NCI-H1092 (cell line): ENCODE results near the gene SELENOO.

Source experiments
- DNase-seq: peaks from one replicate; lab custom pipeline; 2025; lab: John Stamatoyannopoulos, UW

SELENOO gene

DNA sequence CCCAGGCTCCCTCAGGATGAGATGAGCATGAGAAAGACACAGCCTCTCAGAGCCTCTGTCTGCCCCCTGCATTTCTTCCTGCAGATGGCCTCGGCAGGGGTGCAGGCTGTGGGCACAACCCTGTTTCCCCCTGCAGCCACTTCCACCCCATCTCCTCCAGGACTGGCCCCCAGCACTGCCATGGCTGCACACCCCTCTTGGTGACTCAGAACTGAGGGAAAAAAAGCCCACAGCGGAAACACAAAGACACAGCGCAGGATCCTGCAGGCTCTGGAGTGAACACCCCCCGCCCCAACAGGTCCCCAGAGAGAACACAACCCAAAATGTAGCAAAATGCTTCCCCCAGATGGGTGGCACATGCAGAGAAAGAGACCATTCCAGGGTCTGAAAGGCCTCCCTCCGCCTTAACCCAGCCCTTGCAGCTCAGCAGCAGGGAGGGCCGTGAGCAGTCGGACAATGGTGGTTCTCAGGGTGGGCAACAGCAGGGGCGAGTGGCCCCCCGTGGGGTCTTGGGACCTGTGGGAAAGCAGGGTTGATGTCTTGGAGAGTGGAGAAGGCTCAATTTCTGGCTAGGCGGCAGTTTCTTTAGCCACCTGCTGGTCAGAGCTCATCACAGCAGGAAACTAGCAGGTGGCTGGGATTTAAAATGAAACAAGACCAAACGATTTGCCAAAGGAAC is 36.1 kb downstream of the SELENOO start:
- no peak for DNase-seq

DNA sequence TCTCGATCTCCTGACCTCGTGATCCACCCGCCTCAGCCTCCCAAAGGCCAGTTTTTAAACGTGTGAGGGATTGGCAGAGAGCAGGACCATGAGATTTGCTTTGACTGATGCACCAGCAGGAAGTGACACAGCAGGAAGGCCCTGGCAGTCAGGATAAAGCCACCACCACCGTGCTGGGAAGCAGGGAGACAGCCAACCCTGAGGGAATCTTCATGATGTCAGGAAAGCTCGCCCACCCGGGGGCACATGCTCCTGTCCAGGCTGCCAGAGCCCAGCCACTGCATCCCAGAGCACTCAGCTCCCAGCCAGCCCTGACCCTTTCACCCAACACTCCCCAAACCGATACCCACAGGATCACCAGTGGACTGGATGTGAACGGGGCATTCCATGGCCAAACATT is 37.9 kb downstream of the SELENOO start:
- DNase-seq, result no peak

DNA sequence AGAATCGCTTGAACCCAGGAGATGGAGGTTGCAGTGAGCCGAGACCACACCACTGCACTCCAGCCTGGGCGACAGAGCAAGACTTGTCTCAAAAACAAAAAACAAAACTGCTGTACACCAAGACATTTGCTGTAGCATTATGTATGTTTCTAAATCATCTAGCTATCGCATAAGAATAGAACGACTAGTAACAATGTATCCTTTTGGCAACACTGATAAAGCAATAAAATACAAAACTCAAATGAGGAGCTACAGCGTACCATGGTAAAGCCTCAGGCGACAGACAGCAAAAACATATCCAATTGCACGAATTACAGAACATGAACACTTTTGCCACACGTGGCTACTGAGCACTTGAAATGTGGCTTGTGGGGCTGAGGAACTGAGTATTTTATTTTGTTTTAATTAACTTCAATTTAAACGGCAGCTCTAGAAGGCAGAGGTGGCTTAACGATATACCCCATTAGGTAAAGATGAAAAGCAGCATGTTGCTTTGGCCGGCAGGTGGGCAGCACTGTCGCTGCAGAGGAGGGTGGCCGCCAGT is 41.7 kb downstream of the SELENOO start:
- DNase-seq, result no peak

DNA sequence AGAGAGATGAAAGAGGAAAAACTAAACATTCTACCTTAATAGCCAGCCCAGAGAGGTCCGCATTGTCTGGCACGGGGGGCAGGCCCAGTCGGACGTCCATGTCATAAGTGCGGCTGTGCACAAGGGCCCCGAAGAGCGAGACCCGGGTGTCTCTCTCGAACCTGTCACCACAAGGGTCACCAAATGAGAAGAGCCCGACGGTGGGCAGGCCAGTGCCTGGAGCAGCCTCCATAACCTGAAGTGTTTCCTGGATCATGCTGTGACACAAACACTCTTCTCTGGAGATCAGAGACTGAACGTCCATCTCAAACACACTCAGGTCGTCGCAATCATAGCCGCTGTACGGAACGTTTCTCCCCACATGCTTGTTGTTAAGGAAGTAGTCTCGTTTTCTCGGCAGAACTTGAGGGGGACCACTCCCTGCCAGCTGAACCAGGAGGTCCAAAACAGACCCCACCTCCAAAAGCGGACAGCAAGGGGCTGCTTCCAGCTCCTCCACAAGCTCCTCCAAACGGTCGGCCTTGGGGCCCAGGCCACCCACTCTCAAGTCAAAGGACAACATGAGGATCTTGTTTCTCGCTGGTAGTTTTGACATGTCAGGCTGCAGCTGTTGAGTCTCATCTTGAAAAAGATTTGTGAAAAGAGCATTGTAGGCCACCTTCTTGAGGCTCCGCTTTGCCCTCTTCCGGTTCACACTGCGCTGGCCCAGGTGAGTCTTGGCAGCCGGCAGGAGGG is 43.0 kb downstream of the SELENOO start:
- DNase-seq, result no peak

DNA sequence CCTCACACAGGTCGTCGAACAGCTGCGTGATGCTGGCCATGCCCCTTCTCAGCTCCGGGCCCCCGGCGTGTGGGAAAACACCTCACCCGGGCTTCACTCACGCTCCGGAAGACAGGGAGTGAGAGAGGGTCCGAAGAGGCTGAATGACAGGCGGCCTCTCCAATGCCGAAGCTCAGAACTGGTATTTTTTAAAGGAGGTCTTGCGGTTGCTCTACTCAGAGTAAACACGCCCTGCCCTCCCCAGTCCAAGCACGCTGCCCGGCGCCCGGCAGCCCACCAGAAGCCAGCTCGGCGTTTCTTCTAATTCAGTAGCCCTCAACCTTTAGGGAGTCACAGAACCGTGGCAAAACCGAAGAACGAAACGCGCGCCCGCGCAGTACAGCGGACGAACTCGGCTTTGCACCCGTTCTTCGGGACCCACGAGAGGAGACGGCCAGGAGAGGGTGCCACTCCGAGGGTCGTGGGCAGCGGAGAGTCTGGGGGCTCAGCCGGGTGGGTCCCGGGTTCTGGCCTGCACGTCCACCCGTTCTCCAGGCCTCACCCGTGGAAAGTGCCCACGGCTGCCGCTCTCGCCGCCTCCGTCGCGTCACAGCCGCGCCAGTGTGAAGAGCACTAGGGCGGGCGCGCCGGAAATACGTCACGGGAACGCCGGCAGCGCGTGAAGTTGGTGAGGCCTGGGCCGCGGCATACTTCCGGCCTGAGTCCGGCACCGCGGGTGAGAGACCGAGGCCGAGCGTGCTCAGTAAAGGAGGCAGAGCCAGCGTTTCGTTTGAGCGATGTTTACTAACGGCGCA is 43.8 kb downstream of the SELENOO start, which contains the start of gene TUBGCP6:
TUBGCP6 (minus strand) TSS at position 604 of the 794 bp plus-strand sequence; CDS start at position 40, 564 bp downstream.
- DNase-seq, result peak; percentile 62

DNA sequence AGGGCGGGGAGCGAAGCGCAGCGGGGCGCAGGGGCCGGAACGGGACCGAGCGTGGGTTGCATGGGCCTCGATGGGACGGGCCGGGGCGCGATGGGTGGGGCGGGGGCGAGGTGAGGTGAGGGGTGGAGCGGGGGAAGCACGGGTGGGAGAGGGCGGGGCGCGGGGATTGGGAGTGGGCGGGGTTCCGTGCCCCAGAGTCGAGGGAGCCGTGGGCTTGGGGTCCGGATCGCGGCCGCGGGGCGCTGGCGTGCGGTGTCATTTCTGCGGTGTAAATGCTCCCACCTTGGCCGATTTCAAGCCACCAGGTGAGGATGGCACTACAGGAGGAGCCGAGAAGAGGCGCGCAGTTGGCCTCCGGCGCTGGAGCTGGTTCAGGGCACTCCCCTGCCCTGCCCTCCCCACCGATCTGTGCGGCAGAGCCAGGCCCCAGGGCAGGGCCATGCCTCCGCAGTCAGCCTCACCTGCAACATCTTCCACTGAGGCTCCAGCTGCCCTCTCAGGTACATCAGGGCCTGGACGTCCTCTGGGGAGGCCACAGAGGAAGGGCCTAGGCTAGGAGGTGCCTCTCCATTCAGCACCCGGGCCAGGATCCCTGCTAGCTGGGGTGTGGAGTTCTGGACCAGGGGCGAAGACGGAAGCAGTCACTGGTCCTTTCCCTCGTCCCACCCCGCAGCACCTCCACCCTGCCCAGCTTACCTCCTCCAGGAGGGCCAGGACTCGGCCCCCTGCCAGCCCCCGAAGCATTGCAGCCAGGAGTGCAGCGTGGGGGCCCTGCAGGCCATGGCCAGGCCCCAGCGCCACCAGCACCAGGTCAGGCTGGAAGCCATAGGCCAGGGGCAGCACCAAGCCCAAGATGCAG is 44.6 kb downstream of the SELENOO start:
- no peak for DNase-seq

DNA sequence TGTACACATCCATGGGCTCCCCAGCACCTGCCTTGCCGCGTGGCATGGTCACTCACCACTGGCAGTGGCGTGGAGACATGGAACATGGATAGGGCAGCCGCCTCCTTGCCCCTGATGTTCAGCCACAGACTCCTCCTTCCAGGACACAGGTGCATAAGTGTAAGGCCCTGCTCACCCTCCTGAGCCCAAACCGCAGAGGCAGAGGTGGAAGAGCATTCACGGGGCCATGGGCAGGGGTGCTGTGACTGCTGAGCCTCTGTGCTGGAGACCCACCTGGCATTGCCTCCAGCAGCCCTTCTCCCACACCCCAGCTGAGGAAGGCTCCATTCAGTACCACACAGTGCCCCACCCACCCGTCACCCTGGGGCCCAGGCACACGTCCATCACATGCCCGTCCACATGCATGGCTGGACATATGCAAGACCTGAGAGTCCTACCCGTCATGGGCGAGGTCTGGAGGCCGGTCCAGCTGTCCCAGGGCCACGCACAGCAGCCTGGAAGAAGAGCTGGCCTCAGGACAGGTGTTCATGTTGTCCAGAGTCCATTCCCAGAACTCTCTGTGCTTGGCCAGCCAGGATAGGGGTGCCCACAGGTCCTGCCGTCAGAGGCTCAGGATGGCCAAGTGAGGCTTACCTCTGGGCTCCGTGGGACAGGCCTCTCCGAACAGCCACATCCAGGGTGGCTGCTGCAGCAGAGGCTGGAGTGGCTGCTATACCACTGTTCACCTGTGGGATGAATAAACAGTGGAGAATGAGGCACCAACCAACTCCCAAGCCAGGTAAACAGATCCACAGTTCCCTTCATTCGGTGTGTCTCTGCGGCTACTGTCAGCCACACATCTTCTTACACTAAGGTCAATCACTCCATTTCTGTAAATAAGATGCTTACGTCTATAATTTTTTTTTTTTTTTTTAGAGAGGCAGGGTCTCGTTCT is 45.7 kb downstream of the SELENOO start:
- no peak for DNase-seq

DNA sequence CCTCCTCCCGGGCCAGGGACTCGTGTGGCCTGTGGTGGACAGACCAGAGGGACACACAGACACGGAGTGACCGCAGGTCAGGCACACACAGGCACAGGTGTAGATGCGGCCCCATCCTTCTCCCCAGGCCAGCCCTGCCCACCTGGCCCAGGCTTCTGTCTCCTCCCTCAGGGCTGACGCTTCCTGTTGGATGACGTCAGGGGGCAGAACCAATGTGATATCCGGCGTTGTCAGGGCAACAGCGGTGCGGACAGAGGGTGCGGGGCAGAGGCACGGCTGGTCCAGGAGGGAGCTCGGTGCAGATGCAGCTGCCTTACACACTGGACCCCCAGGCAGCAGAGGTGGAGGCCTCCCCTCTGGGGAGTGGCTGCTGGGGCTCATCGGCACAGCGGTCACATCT is 46.9 kb downstream of the SELENOO start:
- DNase-seq, result no peak

DNA sequence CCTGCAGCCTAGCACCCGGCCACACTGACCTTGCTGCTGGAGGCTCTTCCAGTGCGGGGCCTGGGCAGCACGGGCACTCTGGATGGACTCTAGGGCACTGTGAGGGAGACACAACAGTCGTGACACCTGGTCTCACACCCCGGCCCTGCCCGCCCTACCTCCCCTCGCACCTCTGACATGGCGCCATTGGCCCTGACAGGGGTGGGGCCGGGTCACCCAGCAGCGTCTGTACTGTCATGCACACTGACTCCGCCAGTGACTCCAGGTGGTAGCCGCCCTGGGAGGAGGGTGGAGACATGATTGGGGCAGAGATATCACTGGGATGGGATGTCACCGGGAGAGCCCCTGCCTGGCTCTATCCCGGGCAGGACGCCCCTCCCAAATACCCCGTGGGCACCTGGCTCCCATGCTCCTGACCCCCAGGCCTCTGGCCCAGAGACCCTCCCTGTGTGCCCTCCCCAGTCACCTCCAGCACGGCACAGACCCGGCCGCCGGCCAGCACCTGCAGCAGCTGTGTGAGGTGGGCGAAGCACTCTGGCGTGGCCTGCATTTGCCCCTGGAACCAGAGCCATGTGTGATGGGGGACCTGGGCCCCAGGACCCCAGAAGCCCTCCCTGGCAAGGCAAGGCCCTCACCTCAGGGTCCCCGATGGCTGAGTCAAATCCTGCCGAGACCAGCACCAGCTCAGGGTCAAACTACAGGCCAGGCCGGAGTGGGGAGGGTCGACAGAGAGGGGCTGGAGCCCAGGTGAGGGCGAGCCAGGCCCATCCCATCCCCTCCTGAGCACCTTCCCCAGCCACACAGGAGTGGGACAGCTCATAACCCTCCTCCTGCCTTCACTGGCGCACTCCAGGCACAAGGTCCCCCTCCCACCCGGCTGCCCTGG is 47.6 kb downstream of the SELENOO start:
- DNase-seq, result no peak

DNA sequence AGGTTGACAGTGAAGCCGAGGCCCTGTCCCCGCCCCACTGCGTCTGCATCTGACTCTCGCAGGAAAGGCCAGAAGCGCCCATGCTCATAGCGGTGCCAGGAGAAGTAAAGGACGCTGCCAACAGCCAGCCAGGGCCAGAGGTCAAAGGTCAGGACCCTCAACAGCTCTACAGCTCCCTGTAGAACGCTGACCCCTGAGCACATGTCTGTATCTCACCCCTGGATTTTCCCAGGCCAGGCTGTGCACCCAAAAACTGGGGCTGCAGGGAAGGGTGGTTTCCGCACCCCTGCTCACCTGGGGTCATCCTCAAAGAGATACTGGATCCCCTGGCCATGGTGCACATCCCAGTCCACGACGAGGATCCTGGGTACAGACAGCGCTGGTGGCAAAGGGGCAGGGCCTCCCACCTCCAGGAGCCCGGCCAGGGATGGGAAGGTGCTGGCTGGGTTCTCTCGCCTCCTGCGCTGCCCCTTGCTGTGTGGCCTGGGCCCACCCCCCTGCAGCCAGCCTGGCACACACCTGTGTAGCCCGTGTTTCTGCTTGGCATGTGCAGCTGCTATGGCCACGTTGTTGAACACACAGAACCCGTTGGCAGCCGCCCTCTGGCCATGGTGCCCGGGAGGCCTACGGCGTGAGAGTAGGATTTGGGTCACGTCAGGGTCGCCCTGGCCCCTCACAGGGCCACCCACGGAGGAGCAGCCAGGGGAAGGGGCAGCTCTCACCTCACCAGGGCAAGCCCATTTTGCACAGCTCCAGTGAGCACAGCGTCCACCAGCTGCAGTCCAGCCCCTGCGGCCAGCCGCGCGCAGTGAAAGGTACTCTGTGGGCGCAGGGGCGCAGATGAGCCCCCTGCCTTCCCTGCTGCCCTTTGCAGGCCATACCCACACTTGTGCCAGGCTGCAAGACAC is 48.8 kb downstream of the SELENOO start:
- DNase-seq, result no peak

DNA sequence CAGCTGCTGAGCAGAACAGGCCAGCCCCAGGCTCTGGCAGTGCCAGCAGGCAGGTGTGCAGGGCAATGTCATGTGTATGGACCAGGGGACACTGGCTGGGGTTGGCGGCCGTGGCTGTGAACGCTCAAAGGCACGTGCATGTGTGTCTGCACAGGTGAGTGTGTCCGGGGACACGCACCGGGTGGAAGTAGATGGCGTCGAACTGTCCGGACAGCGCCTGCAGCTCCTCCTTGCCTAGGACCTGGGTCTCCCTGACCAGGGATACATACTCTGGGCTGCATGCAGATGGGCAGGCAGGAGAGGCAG is 49.4 kb downstream of the SELENOO start:
- DNase-seq, result no peak

DNA sequence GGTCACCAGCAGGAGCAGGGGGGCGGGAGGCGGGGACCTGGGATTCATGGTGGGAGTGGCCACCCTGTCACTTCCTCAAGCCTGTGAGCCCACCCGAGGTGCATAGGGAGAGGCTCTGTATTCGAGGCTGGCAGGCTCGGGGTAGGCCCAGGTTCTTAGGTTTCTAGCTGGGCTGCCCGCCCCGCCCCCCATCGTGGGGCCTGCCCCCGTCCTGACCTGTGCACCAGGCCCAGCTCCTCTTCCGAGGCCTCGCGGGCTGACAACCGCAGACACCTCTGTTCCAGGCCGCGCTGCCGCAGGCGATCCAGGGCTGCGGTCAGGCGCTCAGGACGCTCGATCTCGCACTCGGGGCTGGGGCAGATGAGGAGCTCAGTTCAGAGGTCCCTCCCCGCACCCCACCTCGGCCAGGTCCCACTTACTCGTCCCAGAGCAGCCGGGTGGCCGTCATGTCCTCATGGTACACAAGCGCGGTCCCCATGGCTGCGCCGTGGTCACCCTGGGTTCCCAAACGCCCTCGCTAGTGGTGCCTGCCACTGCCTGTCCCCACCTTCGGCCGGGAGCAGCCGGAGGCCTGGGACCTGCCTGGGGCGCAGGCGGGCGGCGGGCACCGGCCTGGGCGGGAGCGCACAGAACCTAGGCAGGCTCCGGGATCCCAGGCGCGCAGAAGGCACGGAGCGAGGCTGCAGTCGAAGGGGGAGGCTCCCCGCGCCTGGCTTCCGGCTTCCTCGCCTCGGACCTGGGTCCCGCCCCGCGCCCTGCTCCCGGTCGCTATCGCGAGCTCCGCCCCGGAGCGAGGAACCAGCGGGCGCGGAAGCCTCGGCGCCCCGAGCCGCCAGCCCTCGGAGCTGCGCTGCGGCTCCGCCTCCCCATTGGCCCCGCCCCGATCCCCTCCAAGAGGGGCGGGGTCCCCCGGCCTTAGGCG is 50.0 kb downstream of the SELENOO start, which contains the start of gene HDAC10:
HDAC10 (minus strand) TSS at position 711 of the 922 bp plus-strand sequence; CDS start at position 478, 233 bp downstream.
- DNase-seq, result no peak

DNA sequence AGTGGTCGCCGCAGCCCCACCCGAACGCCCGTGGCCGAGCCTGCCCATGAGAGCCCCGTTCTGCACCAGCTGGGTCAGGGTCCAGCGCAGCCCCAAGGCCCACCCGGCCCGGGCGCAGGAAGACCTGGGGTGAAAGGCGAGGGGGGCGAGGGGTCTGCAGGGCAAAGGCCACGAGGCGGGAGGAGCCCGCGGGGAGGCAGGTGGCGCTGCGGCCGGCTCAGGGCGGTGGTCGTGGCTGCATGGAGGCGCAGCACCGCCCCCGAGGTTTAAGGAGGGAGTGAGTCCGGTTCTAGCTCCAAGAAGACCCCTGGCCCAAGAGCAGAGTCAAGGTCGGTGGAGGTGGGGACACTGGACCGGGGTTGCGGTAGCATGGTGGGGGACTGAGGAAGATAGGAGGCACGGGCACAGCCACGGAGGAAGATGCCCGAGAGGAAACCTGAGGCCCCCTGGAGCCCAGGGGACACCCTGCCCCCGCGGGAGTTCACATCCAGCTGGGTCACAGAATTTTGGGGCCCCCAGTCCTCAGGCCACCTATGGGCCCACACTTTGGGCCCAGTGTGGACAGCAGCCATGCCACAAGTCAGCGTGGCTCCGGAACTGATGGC is 50.8 kb downstream of the SELENOO start:
- no peak for DNase-seq

DNA sequence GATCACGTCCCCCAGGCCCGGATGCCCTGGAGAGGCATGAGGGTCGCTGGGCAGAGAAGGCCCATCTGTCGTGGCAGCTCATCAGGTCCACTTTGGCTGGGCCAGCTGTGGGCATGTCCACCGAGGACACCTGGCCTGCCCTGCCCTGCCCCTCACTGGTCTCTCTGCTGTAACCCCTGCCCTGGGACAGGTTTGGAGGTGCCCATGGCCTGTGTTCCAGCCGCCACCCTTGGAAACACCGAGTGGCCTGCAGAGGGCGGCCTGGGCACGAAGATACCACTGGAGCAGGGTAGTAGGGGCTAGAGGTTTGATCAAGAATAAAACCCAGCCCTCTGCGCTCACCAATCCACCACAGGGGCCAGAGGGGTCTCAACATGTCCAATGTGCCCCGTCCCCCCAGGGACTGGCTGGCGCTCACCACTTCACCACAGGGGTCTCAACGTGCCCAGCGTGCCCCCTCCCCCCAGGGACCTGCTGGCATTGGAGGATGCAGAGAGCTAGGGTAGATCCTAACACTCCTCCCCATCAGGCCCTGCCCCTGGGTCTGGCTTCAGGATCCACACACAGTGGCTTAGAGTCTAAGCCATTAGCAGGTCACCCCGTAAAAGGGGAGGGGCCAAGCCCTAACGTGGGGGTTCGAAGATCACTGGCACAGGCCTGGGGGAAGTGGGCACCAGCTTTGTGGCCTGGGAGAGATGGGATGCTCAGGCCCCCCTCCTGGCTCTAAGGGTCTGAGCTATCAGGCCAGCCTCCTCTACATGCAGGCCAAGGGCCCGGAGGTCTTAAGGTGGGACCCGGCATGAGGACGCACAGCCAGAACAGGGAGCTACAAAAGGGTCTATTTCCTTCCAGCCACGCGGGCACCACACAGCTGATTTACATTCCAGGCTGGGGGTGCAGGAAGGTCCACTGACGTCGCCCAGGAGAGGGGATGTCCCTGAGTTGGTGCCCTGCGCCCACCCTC is 51.6 kb downstream of the SELENOO start:
- DNase-seq, result no peak

DNA sequence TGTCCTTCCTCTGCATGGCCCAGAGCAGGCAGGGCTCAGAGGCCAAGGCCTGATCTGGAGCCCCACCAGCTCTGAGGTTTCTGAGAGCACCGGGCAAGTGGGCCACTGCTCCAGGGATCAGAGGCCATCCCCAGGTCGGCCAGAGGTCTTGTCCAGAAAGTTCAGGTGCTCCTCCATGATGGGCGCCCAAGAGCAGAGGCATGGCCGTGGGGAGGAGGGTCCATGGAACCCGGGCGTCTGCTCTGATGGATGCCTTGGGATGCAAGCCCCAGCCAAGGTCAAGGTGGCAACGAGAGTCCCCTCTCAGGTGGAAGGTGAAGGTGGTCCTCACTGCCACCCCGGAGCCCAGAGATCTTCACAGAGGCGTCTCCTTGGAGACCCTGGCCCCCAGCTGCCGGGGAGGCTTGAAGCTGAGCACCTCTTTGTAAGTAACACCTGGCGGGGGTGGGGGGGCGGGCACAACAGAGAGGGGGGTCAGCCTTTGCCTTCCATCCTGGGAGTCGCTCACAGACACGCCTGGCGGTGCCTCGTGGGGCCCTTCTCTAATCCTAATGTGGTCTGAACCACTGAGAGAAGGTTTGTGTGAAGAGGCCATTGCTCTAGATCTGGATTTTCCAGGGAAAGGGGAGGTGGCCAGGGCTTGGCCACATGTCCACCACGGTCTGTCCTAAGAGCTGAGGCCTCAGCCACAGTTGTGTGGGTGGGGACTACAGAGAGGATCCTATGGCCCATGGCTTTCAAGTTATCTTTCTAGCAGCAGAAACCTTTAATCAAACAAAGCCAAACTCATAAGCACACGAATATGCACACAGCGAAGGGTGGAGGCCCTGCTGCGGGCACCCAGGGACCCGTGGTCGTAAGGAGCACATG is 52.5 kb downstream of the SELENOO start:
- DNase-seq, result no peak
